GM20431 (cell line): ENCODE data around the gene ABCA4.

Experiments
- in situ Hi-C: fragments of 300-500 bp; cut with MseI, MboI; formaldehyde crosslinking; loops from one replicate; pipeline ENCODE4 v1.15.0; 2020; ENCODE audit warnings: low sequenced_read_pairs; ENCODE audit not compliant: unreplicated experiment

The ABCA4 gene

GRCh38 chr1:94124538-94124937 is 3.6 kb upstream of the ABCA4 start:
- in situ Hi-C loops: no loop called here

- in situ Hi-C loops: no loop called here
Observed at GRCh38 chr1:94122201-94122970, 1.4 kb upstream of the ABCA4 start.

GRCh38 chr1:94121411-94121821 is 468 bp upstream of the ABCA4 start:
- in situ Hi-C loops: no loop called here

- in situ Hi-C loops: no loop called here
Observed at GRCh38 chr1:94120570-94120901, 412 bp downstream of the ABCA4 start.

GRCh38 chr1:94119796-94120569 is 965 bp downstream of the ABCA4 start:
- in situ Hi-C loops: no loop called here

DNA sequence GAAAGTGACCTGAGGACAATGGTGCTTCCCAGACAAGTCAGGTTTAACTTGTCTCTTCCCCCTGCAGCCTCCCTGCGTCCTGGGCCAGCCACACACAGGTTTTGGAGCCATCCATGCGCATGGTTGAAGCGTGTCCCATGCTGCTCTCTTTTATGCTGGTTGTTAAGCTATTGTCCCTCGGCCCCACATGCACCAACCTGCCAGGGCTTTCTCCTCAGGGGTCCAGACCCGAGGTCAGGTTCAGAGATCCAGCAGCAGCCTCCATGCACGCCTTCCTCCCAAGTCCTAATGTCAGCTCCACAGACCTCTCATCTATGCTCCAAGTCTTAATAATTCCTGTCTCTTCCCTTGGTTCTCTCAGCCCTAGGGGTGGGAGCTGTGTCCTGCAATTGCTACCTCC is 1.6 kb downstream of the ABCA4 start:
- in situ Hi-C loops: no loop called here

- in situ Hi-C loops: no loop called here
Observed at GRCh38 chr1:94118471-94118870, 2.5 kb downstream of the ABCA4 start.

GRCh38 chr1:94118013-94118412 is 2.9 kb downstream of the ABCA4 start:
- in situ Hi-C loops: no loop called here

DNA sequence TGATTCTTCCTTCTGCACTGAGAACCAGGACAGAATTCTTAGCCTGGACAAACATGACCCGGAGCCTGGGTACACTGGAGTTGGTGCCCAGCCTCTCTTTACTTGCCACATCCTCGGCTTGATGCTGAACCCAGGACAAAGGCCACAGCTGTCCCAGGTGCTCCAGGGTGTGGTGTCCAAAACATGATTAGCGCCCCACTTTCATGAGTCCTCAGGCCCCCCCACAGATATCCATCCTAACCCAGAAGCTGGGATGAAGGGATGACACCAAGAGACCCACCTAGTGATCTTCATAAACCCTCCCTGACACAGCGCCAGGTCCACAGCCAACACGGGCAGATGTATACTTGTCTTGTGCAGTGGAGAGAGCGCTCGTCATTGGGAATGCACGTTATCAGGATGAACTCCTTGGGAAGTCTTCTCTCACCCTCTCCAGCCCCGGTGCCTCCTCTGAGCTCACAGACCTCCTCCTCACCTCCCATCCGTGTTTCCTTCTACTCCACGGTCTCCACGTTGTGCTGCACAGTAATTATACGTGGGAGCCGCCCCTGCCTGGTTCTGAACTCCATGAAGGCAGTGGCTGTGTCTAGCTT is 3.6 kb downstream of the ABCA4 start:
- in situ Hi-C loops: no loop called here

GRCh38 chr1:94115900-94116436 is 5.0 kb downstream of the ABCA4 start:
- in situ Hi-C loops: no loop called here

DNA sequence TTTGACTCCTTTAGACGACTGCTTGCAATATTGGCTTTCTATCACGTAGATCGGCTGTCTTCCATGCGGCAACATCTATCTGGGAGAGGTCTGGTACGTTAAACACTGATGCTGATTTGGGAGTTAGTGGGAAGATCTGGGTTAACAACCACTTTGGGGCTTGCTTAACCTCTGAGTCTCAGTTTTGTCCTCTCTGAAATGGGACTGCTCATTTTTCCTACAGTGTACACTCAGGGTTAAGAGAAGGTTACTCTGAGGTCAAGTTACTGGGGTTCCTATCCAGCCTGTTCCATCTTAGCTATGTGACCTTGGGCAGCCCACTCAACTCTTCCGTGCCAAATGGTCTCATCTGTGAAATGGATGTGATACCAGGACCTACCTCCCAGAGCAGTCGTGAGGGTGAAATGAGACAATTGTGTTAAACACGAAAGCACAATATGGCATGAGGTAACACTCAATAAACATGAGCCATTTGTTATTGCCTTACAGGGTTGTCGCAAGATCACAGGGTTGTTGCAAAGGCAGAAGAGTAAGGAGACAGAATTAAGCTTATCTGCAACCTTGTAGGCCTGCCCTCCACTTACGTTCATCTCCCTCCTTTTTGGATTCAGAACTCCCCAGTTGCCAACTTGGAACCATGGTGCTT is 5.6 kb downstream of the ABCA4 start:
- in situ Hi-C loops: no loop called here

DNA sequence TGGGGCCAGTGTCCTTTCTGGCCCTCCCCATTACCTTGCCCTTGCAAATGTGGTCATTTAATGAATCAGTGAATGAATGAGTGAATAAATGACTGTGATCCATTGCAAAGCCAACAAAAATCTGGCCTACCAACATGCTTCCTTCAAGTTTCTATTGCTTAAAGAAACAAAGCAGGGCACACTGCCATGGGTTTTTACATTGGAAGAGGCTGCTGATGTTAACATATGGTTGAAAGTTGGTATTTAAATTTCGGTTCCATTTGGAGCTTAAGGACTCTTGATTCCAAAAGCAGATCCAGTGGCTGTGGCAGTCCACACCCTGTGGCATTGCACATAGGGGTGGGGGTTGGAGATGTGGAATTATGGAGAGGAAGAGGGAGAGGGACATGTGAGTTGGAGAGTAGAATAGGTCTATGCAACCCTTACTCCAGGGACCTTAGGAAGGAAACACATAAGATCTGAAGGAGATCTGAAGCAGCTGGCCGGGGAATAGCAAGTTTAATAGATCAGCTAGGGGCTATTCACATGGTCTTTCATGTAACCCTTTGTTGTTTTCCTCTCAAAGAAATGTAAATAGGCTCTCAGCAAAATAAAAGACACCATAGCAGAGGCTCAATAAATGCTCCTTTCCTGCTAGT is 7.2 kb downstream of the ABCA4 start:
- in situ Hi-C loops: no loop called here

GRCh38 chr1:94111879-94112278 is 9.1 kb downstream of the ABCA4 start:
- in situ Hi-C loops: no loop called here

DNA sequence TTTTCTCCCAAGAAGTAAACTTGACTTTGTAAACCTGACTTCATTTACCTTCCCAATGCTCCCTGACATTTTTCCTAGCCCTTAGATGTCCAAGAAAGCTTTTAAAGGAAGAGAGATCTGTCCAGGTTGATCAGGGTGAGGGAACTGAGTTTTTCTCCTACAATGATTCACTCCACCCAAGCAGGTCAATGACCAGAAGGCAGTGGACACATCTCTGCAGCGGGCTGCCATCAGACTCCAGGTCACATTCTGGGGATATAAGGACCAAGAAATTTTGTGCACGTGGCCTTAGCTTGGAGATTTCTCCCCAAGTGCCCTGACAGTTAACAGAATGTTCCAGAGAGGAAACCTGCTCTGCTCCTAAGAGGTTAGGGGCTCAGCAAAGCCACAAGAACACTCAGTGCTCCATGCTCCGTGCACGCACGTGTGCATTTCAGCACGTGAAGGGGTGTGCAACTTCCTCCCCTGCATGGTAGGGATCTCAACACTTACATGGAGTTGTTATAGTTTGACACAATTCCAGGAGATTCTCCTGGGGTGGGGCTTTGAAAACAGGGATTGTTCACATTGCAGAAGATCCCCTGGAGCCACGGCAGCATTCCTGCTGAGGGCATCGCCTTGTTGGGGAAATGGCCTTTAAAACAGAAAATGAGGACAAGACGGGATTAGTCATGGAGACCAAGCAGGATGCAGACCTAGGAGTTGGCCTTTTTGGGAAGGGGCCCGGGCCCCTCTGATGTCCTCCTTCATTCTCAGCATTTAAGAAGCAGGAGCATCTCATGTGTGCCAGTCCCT is 9.8 kb downstream of the ABCA4 start:
- in situ Hi-C loops: no loop called here

DNA sequence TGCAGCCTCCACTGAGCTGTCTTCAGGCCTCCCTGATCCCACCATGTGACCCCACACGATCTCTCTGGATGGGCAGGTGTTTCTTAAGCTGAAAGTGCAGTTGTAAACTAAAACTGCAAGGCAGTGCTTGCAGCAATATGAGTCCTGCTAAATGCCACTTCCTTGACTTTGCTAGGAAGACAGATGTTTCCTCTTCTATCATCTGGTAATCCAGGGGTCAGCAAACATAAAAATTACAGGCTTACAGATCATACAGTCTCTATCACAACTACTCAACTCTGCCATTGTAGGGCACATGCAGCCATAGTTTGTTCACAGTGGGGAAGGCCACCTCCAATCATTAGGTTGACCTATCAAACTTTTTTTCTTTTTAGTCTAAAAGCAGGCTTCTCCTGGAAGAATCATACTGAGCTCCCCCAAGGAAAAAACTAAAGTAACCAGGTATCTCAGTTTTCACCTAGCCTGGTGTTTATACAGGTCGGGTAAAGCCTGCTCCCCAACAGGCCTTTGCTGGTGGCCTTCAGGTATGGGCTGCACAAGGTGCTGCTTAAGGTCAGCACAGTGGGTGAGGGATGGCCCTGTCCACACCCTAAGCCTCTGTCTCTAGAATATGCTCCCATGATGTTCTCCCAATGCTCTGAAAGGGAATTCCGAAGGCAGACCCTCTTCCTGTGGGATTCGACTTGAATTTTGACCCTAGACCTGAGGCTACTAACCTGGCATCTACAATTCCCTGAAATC is 10.8 kb downstream of the ABCA4 start:
- in situ Hi-C loops: no loop called here

DNA sequence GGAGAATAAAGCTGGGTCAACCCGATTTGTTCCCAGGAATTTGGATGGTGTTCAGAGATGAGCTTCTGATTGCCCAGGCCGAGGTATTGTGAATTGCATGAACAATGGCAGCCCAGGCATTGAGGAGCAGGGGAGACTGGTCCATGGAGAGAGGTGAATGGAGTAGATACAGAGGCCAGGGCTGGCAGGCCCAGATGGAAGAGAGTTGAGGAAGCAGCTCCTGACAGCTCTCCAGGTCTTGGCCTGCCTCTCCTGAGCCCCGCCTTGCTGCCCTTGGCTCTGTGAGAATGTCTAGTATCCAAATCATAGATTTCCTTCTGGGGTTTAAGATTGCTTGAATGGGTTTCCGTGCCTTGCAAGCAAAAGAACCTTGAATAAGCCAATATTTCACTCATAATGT is 11.5 kb downstream of the ABCA4 start:
- in situ Hi-C loops: no loop called here

GRCh38 chr1:94107141-94107540 is 13.8 kb downstream of the ABCA4 start:
- in situ Hi-C loops: no loop called here

GRCh38 chr1:94106716-94107115 is 14.2 kb downstream of the ABCA4 start:
- in situ Hi-C loops: no loop called here
